ENCODE results near the gene B4GALT3.

The B4GALT3 gene

DNA sequence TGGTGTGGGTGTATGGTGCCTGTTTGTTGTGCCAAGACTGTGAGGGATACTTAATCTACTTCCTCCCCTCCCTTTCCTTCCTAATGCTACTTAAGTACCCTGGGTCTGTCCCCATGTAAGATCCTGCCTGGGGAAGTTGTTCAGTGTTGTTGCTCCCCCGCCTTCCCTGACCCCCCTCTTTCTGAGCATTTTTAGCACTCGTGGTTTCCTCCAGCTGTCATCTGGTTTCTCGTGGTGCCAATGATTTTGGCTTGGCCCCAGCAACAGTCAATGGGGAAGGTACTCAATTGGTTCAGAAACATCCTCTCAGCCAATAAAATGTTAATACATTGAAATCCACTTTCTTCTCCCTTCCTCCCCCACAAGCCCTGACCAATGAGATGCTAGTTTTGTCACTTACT, 8.0 kb upstream of the B4GALT3 start:
- Histone ChIP-seq H3K36me3 (ENCODE audit: insufficient read depth, low read length) (no peaks in the 10 kb centered on the region), H3K9me3 (ENCODE audit: low read depth, low read length) (no peaks in the 10 kb centered on the region), H3K9ac (ENCODE audit: insufficient read length) (no peak overlapping the region), H3K27ac (peak overlapping the region; percentile 88), H3K4me3 (peak overlapping the region; percentile 67)
- TF ChIP-seq FOXP2 (optimal IDR thresholded peaks at IDR 0.05; ENCODE audit: control extremely low read depth, extremely low read length, insufficient read depth) (no peak), EZH2 (IDR thresholded peaks at IDR 0.05) (no peak), POLR2AphosphoS5 (IDR thresholded peaks at IDR 0.05; ENCODE audit: borderline replicate concordance, low read depth, low read length) (no peak)
- no peak for DNase-seq (ENCODE audit: low read depth, low spot score)

DNA sequence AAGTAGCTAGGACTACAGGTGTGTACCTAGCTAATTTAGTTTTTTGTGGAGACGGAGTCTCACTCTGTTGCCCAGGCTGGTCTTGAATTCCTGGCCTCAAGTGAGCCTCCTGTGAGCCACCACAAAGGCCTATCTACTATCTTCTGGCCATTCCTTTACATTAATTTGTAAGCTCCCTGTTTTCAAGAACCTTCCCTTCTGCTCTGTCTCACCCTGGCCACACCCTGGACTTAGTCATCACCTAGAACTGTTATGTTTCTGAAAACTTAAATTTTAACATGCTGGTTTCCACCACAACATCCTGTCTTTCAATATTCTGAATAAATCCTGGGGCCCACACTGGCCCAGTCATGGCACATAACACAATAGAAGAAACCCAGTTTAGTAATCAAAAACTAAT, 4.9 kb upstream of the B4GALT3 start:
- no peak overlapping the region for H3K27ac ChIP-seq
- no peak for DNase-seq (ENCODE audit: low read depth, low spot score)
- H3K9me3 ChIP-seq (ENCODE audit: low read depth, low read length): no peaks in the 10 kb centered on the region
- no peaks in the 10 kb centered on the region for H3K36me3 ChIP-seq (ENCODE audit: insufficient read depth, low read length)
- H3K9ac ChIP-seq (ENCODE audit: insufficient read length): no peak overlapping the region
- no peak overlapping the region for H3K4me3 ChIP-seq
- no peak for TF ChIP-seq FOXP2 (optimal IDR thresholded peaks at IDR 0.05; ENCODE audit: control extremely low read depth, extremely low read length, insufficient read depth)
- no peak for TF ChIP-seq POLR2AphosphoS5 (IDR thresholded peaks at IDR 0.05; ENCODE audit: borderline replicate concordance, low read depth, low read length)

DNA sequence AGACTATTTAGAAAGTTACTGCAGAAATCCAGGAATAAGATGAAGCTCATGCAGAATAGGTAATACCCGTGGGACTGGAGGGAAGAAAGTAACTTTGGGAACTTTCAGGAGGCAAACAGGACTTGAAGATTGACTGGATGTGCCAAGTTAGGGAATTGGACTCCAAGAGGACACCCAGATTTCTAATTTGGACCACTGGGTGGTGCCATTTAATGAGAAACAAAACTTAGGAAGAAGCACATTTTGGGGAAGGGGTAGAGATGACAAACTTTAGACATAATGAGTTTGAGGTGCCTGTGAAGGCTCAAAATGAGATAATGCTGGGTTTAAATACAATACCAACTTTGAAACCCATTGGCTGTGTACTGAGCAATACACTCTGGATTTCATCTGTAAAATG, 3.3 kb upstream of the B4GALT3 start:
- H3K27ac ChIP-seq: no peak overlapping the region
- H3K4me3 ChIP-seq: no peak overlapping the region
- no peak for DNase-seq (ENCODE audit: low read depth, low spot score)
- H3K36me3 ChIP-seq (ENCODE audit: insufficient read depth, low read length): no peaks in the 10 kb centered on the region; the same call in 1 of the 2 replicates
- no peak for TF ChIP-seq POLR2AphosphoS5 (IDR thresholded peaks at IDR 0.05; ENCODE audit: borderline replicate concordance, low read depth, low read length)
- no peak for TF ChIP-seq EZH2 (IDR thresholded peaks at IDR 0.05)
- TF ChIP-seq FOXP2 (optimal IDR thresholded peaks at IDR 0.05; ENCODE audit: control extremely low read depth, extremely low read length, insufficient read depth): no peak
- no peaks in the 10 kb centered on the region for H3K9me3 ChIP-seq (ENCODE audit: low read depth, low read length)
- no peak overlapping the region for H3K9ac ChIP-seq (ENCODE audit: insufficient read length)

DNA sequence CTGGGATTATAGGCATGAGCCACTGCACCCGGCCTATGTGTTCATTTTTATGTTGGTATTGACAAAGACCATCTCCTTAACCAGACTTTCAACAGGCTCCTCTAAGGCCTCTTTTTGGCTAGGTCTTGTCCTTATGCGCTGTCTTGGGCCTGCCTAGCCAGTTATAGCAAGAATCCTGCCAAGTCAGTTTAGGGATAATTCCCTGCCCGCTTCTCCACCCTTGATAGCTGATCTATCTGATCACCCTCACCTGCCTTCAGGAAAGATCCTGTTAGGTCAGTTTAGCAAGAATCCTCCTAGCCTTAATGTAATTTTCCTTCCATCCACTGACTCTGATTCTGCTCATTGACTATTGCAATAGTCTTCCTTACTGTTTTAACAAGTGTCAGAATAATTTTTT, 2.4 kb upstream of the B4GALT3 start:
- Histone ChIP-seq H3K4me3 (no peak overlapping the region), H3K27ac (0 out of 2 replicates have a peak overlapping the region, but pooled peaks have one; percentile 11), H3K9me3 (ENCODE audit: low read depth, low read length) (no peaks in the 10 kb centered on the region), H3K36me3 (ENCODE audit: insufficient read depth, low read length) (peaks cover 7% of the 10 kb centered on the region; the same call in 1 of the 2 replicates), H3K9ac (ENCODE audit: insufficient read length) (no peak overlapping the region)
- no peak for TF ChIP-seq POLR2AphosphoS5 (IDR thresholded peaks at IDR 0.05; ENCODE audit: borderline replicate concordance, low read depth, low read length)
- TF ChIP-seq EZH2 (IDR thresholded peaks at IDR 0.05): no peak
- no peak for TF ChIP-seq FOXP2 (optimal IDR thresholded peaks at IDR 0.05; ENCODE audit: control extremely low read depth, extremely low read length, insufficient read depth)
- no peak for DNase-seq (ENCODE audit: low read depth, low spot score)

DNA sequence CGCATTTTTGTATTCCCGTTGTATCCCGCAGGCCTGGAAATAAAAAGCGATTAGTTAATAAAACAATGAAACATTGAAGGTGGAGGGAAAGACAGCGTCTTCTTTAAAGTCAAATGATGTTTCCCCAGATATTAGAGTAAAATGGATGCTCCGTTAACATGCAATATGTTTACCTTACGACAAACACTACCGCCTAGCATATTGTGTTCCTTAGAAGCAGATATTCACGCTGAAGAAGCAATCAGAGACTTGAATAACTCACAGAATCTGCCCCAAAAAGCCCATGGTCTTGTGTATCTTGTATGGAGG, 583 bp upstream of the B4GALT3 start:
- peak overlapping the region; percentile 93 for H3K9ac ChIP-seq (ENCODE audit: insufficient read length)
- peak overlapping the region; percentile 99 for H3K4me3 ChIP-seq
- H3K9me3 ChIP-seq (ENCODE audit: low read depth, low read length): no peaks in the 10 kb centered on the region
- DNase-seq (ENCODE audit: low read depth, low spot score): no peak
- peak overlapping the region; percentile 51 for H3K27ac ChIP-seq
- TF ChIP-seq EZH2 (IDR thresholded peaks at IDR 0.05) (no peak), FOXP2 (optimal IDR thresholded peaks at IDR 0.05; ENCODE audit: control extremely low read depth, extremely low read length, insufficient read depth) (no peak), POLR2AphosphoS5 (IDR thresholded peaks at IDR 0.05; ENCODE audit: borderline replicate concordance, low read depth, low read length) (no peak)
- peaks cover 20% of the 10 kb centered on the region for H3K36me3 ChIP-seq (ENCODE audit: insufficient read depth, low read length)

DNA sequence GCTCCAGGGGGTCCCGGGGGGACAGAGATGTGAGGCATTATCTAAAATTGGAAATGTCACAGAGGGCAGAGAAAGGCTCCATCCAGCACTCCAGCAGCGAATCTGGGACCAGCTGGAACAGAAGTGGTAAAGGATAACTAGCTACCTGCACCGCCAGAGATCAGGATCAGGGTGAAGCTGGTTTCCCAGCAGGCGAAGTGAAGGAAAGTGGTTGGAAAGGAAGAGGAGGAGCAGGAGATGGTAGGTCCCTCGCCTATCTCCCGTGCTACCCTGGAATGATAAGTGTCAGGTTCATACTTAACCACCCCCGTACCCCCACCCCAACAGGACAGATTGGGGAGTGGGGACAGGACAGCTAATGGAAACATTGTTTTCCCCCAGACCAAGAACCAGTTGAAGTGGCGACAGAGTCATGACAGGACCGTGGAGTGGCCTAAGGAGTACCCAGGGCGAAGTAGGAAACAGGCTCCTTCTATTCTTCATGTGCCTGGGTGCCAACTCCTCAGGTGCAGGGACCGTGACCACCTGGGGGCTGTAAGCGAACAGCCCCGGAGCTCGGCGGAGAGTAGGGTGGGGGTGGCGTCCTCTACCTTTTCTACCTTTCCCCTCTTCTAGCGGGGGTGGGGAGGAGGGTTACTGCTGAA, 717 bp downstream of the B4GALT3 start:
- Histone ChIP-seq H3K36me3 (ENCODE audit: insufficient read depth, low read length) (peaks cover 33% of the 10 kb centered on the region), H3K9me3 (ENCODE audit: low read depth, low read length) (no peaks in the 10 kb centered on the region), H3K27ac (no peak overlapping the region), H3K9ac (ENCODE audit: insufficient read length) (peak overlapping the region; percentile 93), H3K4me3 (peak overlapping the region; percentile 99)
- DNase-seq (ENCODE audit: low read depth, low spot score): no peak
- TF ChIP-seq EZH2 (IDR thresholded peaks at IDR 0.05) (no peak), POLR2AphosphoS5 (IDR thresholded peaks at IDR 0.05; ENCODE audit: borderline replicate concordance, low read depth, low read length) (no peak), FOXP2 (optimal IDR thresholded peaks at IDR 0.05; ENCODE audit: control extremely low read depth, extremely low read length, insufficient read depth) (no peak)

DNA sequence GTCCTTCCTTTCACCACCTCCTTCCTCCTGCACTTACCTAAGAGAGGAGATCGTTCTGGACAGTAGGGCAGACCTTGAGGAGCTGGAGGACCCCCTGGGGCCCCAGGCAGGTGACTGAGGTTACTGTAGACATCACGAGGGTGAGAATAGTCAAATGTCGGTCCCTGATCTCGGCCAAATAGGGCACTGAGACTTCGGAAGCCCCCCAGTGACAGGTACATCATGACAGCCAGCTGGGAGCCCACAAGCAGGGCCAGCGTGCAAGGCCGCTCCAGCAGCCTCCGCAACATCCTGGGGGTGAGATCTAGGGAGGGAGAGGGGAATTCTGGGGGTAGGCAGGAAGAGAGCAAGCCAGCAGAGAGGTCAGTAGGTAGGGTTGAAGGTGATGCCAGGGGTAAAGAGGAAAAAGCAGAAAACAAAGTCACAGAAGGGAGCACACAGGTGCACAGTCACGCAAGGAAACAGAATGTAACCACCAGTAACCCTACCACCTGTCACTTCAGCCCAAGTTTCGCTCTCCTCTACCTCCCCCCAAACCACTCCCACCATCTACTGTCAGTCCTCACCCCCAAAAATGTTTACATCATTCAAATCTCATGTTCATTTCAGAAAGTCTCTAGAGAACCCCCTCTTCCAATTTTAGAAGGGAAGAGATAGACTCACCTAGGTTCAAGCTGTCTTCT, 1.4 kb downstream of the B4GALT3 start:
- Histone ChIP-seq H3K9me3 (ENCODE audit: low read depth, low read length) (no peaks in the 10 kb centered on the region), H3K36me3 (ENCODE audit: insufficient read depth, low read length) (peaks cover 40% of the 10 kb centered on the region), H3K9ac (ENCODE audit: insufficient read length) (no peak overlapping the region), H3K27ac (no peak overlapping the region), H3K4me3 (peak overlapping the region; percentile 99)
- no peak for TF ChIP-seq POLR2AphosphoS5 (IDR thresholded peaks at IDR 0.05; ENCODE audit: borderline replicate concordance, low read depth, low read length)
- no peak for TF ChIP-seq FOXP2 (optimal IDR thresholded peaks at IDR 0.05; ENCODE audit: control extremely low read depth, extremely low read length, insufficient read depth)
- TF ChIP-seq EZH2 (IDR thresholded peaks at IDR 0.05): no peak
- no peak for DNase-seq (ENCODE audit: low read depth, low spot score)

DNA sequence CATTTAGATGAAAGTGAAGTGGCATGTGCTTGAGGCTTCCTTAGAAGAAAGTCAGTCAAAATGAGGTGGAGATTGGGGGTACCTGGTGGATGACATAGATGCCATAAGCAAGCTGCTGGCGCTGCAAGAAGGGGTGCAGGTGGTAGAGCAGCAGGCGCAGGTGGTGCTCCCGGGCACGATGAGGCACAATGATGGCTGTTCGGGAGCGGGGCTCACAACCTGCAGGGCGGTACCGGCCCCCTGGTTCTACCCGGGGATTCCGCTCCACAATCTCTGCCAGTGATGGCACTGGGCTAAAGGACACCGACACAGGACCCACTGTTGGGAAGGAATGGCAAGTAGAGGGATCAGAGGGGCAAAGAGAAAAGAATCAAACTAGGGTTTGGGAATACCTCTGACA, 2.4 kb downstream of the B4GALT3 start:
- Histone ChIP-seq H3K27ac (no peak overlapping the region), H3K9ac (ENCODE audit: insufficient read length) (no peak overlapping the region), H3K36me3 (ENCODE audit: insufficient read depth, low read length) (peaks cover 46% of the 10 kb centered on the region), H3K4me3 (no peak overlapping the region), H3K9me3 (ENCODE audit: low read depth, low read length) (no peaks in the 10 kb centered on the region)
- DNase-seq (ENCODE audit: low read depth, low spot score): no peak
- no peak for TF ChIP-seq EZH2 (IDR thresholded peaks at IDR 0.05)

DNA sequence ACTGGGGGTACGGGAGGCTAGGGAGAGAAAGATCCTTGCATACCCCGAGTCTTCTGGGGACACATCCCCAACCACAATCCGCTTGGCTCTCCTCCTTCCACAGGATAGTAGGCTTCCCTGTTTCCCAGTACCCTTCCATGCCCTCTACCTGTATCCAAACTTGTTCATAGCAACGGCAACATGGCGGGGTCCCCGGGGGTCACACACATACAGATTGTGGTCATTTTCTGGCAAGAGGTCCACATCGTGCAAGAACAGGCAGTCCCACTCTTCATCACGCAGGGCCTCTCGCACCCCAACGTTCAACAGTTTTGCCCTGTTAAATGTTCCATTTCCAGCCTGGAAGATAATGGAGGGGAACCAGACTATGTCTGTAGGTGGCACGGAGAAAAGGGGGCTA, 3.6 kb downstream of the B4GALT3 start:
- TF ChIP-seq POLR2AphosphoS5 (IDR thresholded peaks at IDR 0.05; ENCODE audit: borderline replicate concordance, low read depth, low read length): no peak
- TF ChIP-seq FOXP2 (optimal IDR thresholded peaks at IDR 0.05; ENCODE audit: control extremely low read depth, extremely low read length, insufficient read depth): no peak
- no peak for TF ChIP-seq EZH2 (IDR thresholded peaks at IDR 0.05)
- DNase-seq (ENCODE audit: low read depth, low spot score): no peak
- no peak overlapping the region for H3K4me3 ChIP-seq
- H3K36me3 ChIP-seq (ENCODE audit: insufficient read depth, low read length): peaks cover 46% of the 10 kb centered on the region
- H3K9me3 ChIP-seq (ENCODE audit: low read depth, low read length): no peaks in the 10 kb centered on the region
- no peak overlapping the region for H3K27ac ChIP-seq
- H3K9ac ChIP-seq (ENCODE audit: insufficient read length): no peak overlapping the region
